ENCODE results near the gene PUS10. TPM values are rescaled to one million over a fixed set of nuclear protein-coding genes. Genes with fewer than 3 reads are reported as not detected.

The PUS10 gene
- total RNA-seq, 1 experiment from 2014 or later = 12.1 TPM

- H3K4me1 Mint-ChIP-seq (ENCODE audit: low read depth, unreplicated experiment) = peaks cover 7% of the 10 kb centered on the region
- peaks cover 65% of the 10 kb centered on the region for H3K36me3 Mint-ChIP-seq (ENCODE audit: insufficient read depth, unreplicated experiment)
- no peak overlapping the region for H3K27ac Mint-ChIP-seq (ENCODE audit: unreplicated experiment)
These were observed 5.6 kb upstream of the PUS10 start for GRCh38 chr2:61023670-61024069.

GRCh38 chr2:61021228-61021660 lies 3.2 kb upstream of the PUS10 start:
- intact Hi-C loops (cut with micrococcal nuclease; ENCODE audit: unreplicated experiment) = no loop called here
- no peaks in the 10 kb centered on the region for H3K9me3 ChIP-seq
- no peaks in the 10 kb centered on the region for H3K4me1 ChIP-seq
- H3K4me3 ChIP-seq (ENCODE audit: low read depth, low read length) = no peak overlapping the region
- H3K9me3 Mint-ChIP-seq (ENCODE audit: unreplicated experiment) = peaks cover 9% of the 10 kb centered on the region
- peaks cover 64% of the 10 kb centered on the region for H3K36me3 Mint-ChIP-seq (ENCODE audit: insufficient read depth, unreplicated experiment)
- H3K27ac Mint-ChIP-seq (ENCODE audit: unreplicated experiment) = no peak overlapping the region
- no peaks in the 10 kb centered on the region for H3K4me1 Mint-ChIP-seq (ENCODE audit: low read depth, unreplicated experiment)
- no TSS peak for BruUV-seq (replicated peaks)
- peaks cover 2% of the 10 kb centered on the region for H3K36me3 ChIP-seq (ENCODE audit: control insufficient read depth, insufficient read depth, low read length)
- no peak for TF ChIP-seq CTCF (IDR thresholded peaks at IDR 0.05; ENCODE audit: insufficient read depth in 1 of 2, low read depth in 1 of 2, low read length in 1 of 2, severe bottlenecking in 1 of 2, unreplicated experiment in 1 of 2)
- ChIA-PET CTCF (no interaction called here), POLR2A (no interaction called here)
- H3K4me3 Mint-ChIP-seq (ENCODE audit: unreplicated experiment) = no peak overlapping the region
- H3K27me3 Mint-ChIP-seq (ENCODE audit: insufficient read depth, unreplicated experiment) = no peaks in the 10 kb centered on the region
- no peaks in the 10 kb centered on the region for H3K27me3 ChIP-seq (replicated peaks; ENCODE audit: control insufficient read depth, insufficient read depth, low read length)
- no peak for DNase-seq

More at GRCh38 chr2:61023670-61024069, 5.6 kb upstream of the PUS10 start:
- POLR2A ChIA-PET = no interaction called here
- H3K9me3 ChIP-seq = no peaks in the 10 kb centered on the region
- Mint-ChIP-seq H3K4me3 (ENCODE audit: unreplicated experiment) (no peak overlapping the region), H3K27me3 (ENCODE audit: insufficient read depth, unreplicated experiment) (no peaks in the 10 kb centered on the region), H3K9me3 (ENCODE audit: unreplicated experiment) (peaks cover 19% of the 10 kb centered on the region)
- CTCF ChIA-PET = interaction anchor here (0.6 kb wide), 1 partner anchor 958 kb away, joined by 3 read pairs; no protein-coding TSS in a partner anchor
- H3K4me1 ChIP-seq = no peaks in the 10 kb centered on the region
- no peak overlapping the region for H3K4me3 ChIP-seq (ENCODE audit: low read depth, low read length)
- intact Hi-C loops (cut with micrococcal nuclease; ENCODE audit: unreplicated experiment) = no loop called here
- H3K36me3 ChIP-seq (ENCODE audit: control insufficient read depth, insufficient read depth, low read length) = peaks cover 2% of the 10 kb centered on the region
- BruUV-seq (replicated peaks) = no TSS peak
- no peak for TF ChIP-seq CTCF (IDR thresholded peaks at IDR 0.05; ENCODE audit: insufficient read depth in 1 of 2, low read depth in 1 of 2, low read length in 1 of 2, severe bottlenecking in 1 of 2, unreplicated experiment in 1 of 2)
- no peak for DNase-seq
- H3K27me3 ChIP-seq (replicated peaks; ENCODE audit: control insufficient read depth, insufficient read depth, low read length) = no peaks in the 10 kb centered on the region

- no TSS peak for BruUV-seq (replicated peaks)
- H3K36me3 Mint-ChIP-seq (ENCODE audit: insufficient read depth, unreplicated experiment) = peaks cover 50% of the 10 kb centered on the region
- Histone ChIP-seq H3K9me3 (no peaks in the 10 kb centered on the region), H3K4me3 (ENCODE audit: low read depth, low read length) (peak overlapping the region; percentile 67), H3K36me3 (ENCODE audit: control insufficient read depth, insufficient read depth, low read length) (peaks cover 2% of the 10 kb centered on the region), H3K27me3 (replicated peaks; ENCODE audit: control insufficient read depth, insufficient read depth, low read length) (no peaks in the 10 kb centered on the region), H3K4me1 (peaks cover 8% of the 10 kb centered on the region)
- no peaks in the 10 kb centered on the region for H3K27me3 Mint-ChIP-seq (ENCODE audit: insufficient read depth, unreplicated experiment)
- no peak for TF ChIP-seq CTCF (IDR thresholded peaks at IDR 0.05; ENCODE audit: insufficient read depth in 1 of 2, low read depth in 1 of 2, low read length in 1 of 2, severe bottlenecking in 1 of 2, unreplicated experiment in 1 of 2)
- intact Hi-C loops (cut with micrococcal nuclease; ENCODE audit: unreplicated experiment) = loop anchor here (5.0 kb wide), 2 partner anchors 49 to 159 kb away; partner anchors contain the start of gene SANBR
- DNase-seq = no peak
- CTCF ChIA-PET = no interaction called here
- H3K27ac Mint-ChIP-seq (ENCODE audit: unreplicated experiment) = peak overlapping the region; percentile 97
- no peaks in the 10 kb centered on the region for H3K4me1 Mint-ChIP-seq (ENCODE audit: low read depth, unreplicated experiment)
- H3K4me3 Mint-ChIP-seq (ENCODE audit: unreplicated experiment) = peak overlapping the region; percentile 88
- H3K9me3 Mint-ChIP-seq (ENCODE audit: unreplicated experiment) = peaks cover 9% of the 10 kb centered on the region
- POLR2A ChIA-PET = no interaction called here
These were observed 743 bp upstream of the PUS10 start for GRCh38 chr2:61018798-61019197.

Measured in Caco-2 (cell line).